ENCODE data around the gene VPS16.

DNA sequence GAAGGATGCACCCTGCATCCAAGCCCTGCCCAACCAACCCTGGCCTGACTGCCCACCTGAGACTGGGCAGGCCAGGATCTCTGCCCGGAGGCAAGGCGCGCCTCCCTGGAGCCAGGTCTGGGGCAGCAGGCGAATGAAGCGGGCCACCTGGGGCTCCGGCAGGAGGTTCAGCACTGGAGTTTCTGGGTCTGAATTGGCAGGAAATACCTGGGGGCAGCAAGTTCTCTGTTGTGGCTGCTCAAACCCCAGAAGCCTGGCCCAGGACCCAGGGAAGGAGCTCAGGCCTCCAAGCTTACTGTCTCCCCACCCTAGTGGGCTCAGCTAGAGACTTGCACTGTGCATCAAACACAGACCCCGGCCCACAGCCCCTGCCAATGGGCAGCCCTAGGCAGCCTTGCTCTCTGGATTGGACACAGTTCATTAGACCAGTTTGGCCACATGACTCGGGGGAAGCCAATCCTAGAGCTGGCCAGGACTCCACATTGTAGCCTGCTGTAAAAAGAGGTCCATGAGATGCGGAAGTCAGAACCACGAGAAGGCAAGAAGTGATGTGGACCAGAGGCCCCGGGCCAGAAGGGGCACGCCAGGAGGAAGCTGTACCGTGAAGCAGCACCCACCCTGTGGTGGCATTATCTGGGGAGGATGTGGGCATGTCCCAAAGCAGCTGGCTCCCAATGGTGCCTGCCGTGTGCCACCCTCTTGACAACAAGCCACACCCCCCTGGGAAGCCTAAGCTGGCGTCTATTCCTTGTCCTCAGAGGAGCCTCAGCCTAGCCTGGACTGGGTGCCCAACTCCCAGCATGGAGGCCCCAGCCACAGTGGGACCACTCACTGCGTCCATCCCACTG lies 43.2 kb upstream of the VPS16 start:
- TF ChIP-seq, protein P1, sequence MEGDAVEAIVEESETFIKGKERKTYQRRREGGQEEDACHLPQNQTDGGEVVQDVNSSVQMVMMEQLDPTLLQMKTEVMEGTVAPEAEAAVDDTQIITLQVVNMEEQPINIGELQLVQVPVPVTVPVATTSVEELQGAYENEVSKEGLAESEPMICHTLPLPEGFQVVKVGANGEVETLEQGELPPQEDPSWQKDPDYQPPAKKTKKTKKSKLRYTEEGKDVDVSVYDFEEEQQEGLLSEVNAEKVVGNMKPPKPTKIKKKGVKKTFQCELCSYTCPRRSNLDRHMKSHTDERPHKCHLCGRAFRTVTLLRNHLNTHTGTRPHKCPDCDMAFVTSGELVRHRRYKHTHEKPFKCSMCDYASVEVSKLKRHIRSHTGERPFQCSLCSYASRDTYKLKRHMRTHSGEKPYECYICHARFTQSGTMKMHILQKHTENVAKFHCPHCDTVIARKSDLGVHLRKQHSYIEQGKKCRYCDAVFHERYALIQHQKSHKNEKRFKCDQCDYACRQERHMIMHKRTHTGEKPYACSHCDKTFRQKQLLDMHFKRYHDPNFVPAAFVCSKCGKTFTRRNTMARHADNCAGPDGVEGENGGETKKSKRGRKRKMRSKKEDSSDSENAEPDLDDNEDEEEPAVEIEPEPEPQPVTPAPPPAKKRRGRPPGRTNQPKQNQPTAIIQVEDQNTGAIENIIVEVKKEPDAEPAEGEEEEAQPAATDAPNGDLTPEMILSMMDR (IDR thresholded peaks at IDR 0.05; ENCODE audit: low read depth, low read length, poor library complexity, severe bottlenecking), result no peak
- TF ChIP-seq EZH2phosphoT487 (IDR thresholded peaks at IDR 0.05; ENCODE audit: borderline replicate concordance, low read length), result no peak
